K562 (cell line): ENCODE results near the gene WASF2. TPM values are rescaled to one million over a fixed set of nuclear protein-coding genes. Genes with fewer than 3 reads are reported as not detected.

Experiments
- CCAR2 ChIP-seq: fragments of 200-400 bp; formaldehyde crosslinking; IDR thresholded peaks from 2 replicates; pipeline ENCODE4 v1.6.1; 2017; ENCODE audit warnings: mild to moderate bottlenecking, low read depth, low read length
- ESRRA ChIP-seq: fragments of 450-650 bp; IDR thresholded peaks from 2 replicates; pipeline ENCODE4 v1.6.1; 2014; ENCODE audit warnings: low read depth, mild to moderate bottlenecking, moderate library complexity, borderline replicate concordance
- HCFC1 ChIP-seq: IDR thresholded peaks from 2 replicates; pipeline ENCODE4 v1.6.1; 2012; ENCODE audit warnings: low read depth, low read length, improper control_type of control experiment
- KLF10 ChIP-seq: fragments of 250-450 bp; sonication (Bioruptor Pico); IDR thresholded peaks from 2 replicates; pipeline ENCODE4 v1.6.1; 2021; ENCODE audit warnings: matching md5 sums
- NELFE ChIP-seq: IDR thresholded peaks from 2 replicates; pipeline ENCODE4 v1.6.1; 2011; ENCODE audit warnings: mild to moderate bottlenecking; ENCODE audit not compliant: insufficient read depth, insufficient read length
- NEUROD1 ChIP-seq: fragments of 150-350 bp; IDR thresholded peaks from 2 replicates; pipeline ENCODE4 v1.6.1; 2014; ENCODE audit warnings: borderline replicate concordance, low read length, low read depth; ENCODE audit not compliant: partially characterized antibody
- NR2F6 ChIP-seq: fragments of 450-650 bp; formaldehyde crosslinking; IDR thresholded peaks from 2 replicates; pipeline ENCODE4 v1.4.0; 2020; ENCODE audit warnings: mild to moderate bottlenecking
- SIN3B ChIP-seq: fragments of 450-650 bp; IDR thresholded peaks from 2 replicates; pipeline ENCODE4 v1.6.1; 2017; ENCODE audit warnings: low read depth, mild to moderate bottlenecking, moderate library complexity
- TCF3 ChIP-seq: sonication (generic); formaldehyde crosslinking; IDR thresholded peaks from 2 replicates; pipeline ENCODE4 v1.4.0; 2020; ENCODE audit warnings: mild to moderate bottlenecking, missing genetic modification reagents
- TCFL5 ChIP-seq: fragments of 250-450 bp; sonication (Bioruptor Pico); conservative IDR thresholded peaks from 2 replicates; pipeline ENCODE4 v1.6.1; 2021; ENCODE audit warnings: mild to moderate bottlenecking, moderate library complexity, matching md5 sums
- TGIF2 ChIP-seq: sonication (generic); formaldehyde crosslinking; IDR thresholded peaks from 2 replicates; pipeline ENCODE4 v1.8.1; 2022; ENCODE audit warnings: mild to moderate bottlenecking, missing genetic modification reagents, moderate library complexity
- THRAP3 ChIP-seq: fragments of 450-650 bp; IDR thresholded peaks from 2 replicates; pipeline ENCODE4 v1.6.1; 2016; ENCODE audit warnings: mild to moderate bottlenecking, inconsistent platforms, borderline replicate concordance
- ZNF639 ChIP-seq, 2 experiments: fragments of 200-800 bp in 1 of 2; sonication (Bioruptor generic) in 1 of 2; sonication (generic) in 1 of 2; formaldehyde crosslinking in 1 of 2; IDR thresholded peaks in 1 of 2; conservative IDR thresholded peaks in 1 of 2; 2 replicates each; pipeline versions ENCODE4 v1.5.0 to v1.6.1; 2016 to 2020; ENCODE audit warnings: missing compliant biosample characterization in 1 of 2, missing genetic modification characterization in 1 of 2, missing genetic modification reagents in 1 of 2
- ZSCAN29 ChIP-seq: fragments of 450-650 bp; IDR thresholded peaks from 2 replicates; pipeline ENCODE4 v1.6.1; 2017
- polyA plus RNA-seq, 8 experiments: library from polyadenylated mRNA; depleted of rRNA in 4 of 8; stranded (reverse) in 5 of 8; unstranded in 3 of 8; fragments of >200 nt; fragmentation: Nextera tagmentation in 2 of 8; fragmentation: Illumina TruSeq in 1 of 8; extraction: Ambion mirVana in 2 of 8; extraction: Trizol in 1 of 8; gene quantifications; 2 replicates each; pipeline versions ENCODE4 v1.2.1 to v1.2.3, GENCODE V29; 2011 to 2014; ENCODE audit warnings: inconsistent platforms in 1 of 8, missing spikeins in 1 of 8
- total RNA-seq, 7 experiments: library from RNA; depleted of rRNA in 6 of 7; stranded (reverse); fragments of >200 nt in 6 of 7; fragmentation: Illumina TruSeq in 2 of 7; extraction: Trizol in 2 of 7; gene quantifications; 2 replicates each; pipeline versions ENCODE4 v1.2.1 to v1.2.3, GENCODE V29; 2011 to 2021; ENCODE audit warnings: low replicate concordance in 1 of 7
- TF ChIP-seq, protein P1 (sequence below), 2 experiments: fragments of 450-650 bp in 1 of 2; sonication (generic) in 1 of 2; formaldehyde crosslinking in 1 of 2; IDR thresholded peaks; 2 replicates each; pipeline versions ENCODE4 v1.7.1 to v1.9.0; 2016 to 2022; ENCODE audit warnings: inconsistent platforms in 1 of 2, mild to moderate bottlenecking in 1 of 2, missing genetic modification reagents in 1 of 2
- TF ChIP-seq, protein P2 (sequence below): fragments of 450-650 bp; IDR thresholded peaks from one replicate; pipeline ENCODE4 v1.6.1; 2018; ENCODE audit warnings: mild to moderate bottlenecking, moderate library complexity; ENCODE audit not compliant: partially characterized antibody

WASF2 gene
- total and polyA plus RNA-seq, 9 of the 15 experiments (the other 6 are each of a cell fraction or from before 2014, with no cell fraction given), result 8.2 to 163 (median 31.2) TPM

DNA sequence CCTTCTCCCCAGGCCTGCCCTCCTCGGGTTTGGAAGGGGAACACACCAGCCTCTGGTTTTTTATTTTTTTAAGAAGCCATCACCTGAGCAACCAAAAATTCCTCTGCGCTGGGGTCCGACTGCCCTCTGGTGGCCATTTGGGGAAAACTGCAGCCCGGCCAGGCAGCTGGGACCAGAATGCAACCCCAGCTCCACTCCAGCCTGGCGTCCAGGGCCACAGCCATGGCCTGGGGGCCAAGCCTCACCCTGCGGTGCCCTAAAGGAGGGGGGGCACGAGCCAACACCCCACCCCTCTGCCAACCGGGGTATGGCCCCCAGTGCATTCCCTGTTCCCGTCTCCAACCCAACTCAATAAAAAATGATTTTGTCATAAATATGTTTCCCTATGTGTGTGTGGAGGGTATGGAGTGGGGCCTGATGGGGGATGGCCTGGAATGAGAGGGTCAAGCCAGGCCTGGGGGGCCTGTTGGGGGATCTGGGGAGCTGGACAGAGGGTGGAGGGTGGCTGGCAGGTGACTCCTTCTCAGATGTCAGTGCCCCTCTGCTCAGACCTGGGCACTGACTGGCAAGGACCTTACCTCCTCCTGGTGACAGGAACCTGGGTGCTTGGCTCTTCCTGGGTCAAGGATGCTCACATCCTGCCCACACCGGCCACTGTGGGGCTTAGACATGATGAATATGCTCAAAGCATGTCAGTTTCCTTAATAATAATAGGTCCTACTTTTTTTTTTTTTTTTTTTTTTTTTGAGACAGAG lies 94.3 kb downstream of the WASF2 start (continued):
- TF ChIP-seq HCFC1 (no peak; the same call in 1 of the 2 replicates), SIN3B (no peak), ZNF639 (CRISPR knock-in tag; conservative IDR thresholded peaks at IDR 0.05 in 1 of 2, IDR thresholded peaks at IDR 0.05 in 1 of 2) (no peak), TGIF2 (CRISPR knock-in tag) (no peak), ESRRA (no peak), NELFE (no peak), NR2F6 (CRISPR knock-in tag) (no peak), TCF3 (CRISPR knock-in tag) (no peak), CCAR2 (no peak), ZSCAN29 (no peak), KLF10 (no peak), THRAP3 (no peak), TCFL5 (CRISPR knock-in tag) (no peak), NEUROD1 (peak; percentile 36)
- TF ChIP-seq, protein P1, sequence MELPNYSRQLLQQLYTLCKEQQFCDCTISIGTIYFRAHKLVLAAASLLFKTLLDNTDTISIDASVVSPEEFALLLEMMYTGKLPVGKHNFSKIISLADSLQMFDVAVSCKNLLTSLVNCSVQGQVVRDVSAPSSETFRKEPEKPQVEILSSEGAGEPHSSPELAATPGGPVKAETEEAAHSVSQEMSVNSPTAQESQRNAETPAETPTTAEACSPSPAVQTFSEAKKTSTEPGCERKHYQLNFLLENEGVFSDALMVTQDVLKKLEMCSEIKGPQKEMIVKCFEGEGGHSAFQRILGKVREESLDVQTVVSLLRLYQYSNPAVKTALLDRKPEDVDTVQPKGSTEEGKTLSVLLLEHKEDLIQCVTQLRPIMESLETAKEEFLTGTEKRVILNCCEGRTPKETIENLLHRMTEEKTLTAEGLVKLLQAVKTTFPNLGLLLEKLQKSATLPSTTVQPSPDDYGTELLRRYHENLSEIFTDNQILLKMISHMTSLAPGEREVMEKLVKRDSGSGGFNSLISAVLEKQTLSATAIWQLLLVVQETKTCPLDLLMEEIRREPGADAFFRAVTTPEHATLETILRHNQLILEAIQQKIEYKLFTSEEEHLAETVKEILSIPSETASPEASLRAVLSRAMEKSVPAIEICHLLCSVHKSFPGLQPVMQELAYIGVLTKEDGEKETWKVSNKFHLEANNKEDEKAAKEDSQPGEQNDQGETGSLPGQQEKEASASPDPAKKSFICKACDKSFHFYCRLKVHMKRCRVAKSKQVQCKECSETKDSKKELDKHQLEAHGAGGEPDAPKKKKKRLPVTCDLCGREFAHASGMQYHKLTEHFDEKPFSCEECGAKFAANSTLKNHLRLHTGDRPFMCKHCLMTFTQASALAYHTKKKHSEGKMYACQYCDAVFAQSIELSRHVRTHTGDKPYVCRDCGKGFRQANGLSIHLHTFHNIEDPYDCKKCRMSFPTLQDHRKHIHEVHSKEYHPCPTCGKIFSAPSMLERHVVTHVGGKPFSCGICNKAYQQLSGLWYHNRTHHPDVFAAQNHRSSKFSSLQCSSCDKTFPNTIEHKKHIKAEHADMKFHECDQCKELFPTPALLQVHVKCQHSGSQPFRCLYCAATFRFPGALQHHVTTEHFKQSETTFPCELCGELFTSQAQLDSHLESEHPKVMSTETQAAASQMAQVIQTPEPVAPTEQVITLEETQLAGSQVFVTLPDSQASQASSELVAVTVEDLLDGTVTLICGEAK (IDR thresholded peaks at IDR 0.05), result no peak
- TF ChIP-seq, protein P1 (CRISPR knock-in tag; IDR thresholded peaks at IDR 0.05), result no peak
- TF ChIP-seq, protein P2, sequence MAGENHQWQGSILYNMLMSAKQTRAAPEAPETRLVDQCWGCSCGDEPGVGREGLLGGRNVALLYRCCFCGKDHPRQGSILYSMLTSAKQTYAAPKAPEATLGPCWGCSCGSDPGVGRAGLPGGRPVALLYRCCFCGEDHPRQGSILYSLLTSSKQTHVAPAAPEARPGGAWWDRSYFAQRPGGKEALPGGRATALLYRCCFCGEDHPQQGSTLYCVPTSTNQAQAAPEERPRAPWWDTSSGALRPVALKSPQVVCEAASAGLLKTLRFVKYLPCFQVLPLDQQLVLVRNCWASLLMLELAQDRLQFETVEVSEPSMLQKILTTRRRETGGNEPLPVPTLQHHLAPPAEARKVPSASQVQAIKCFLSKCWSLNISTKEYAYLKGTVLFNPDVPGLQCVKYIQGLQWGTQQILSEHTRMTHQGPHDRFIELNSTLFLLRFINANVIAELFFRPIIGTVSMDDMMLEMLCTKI, result no peak
